H1 (cell line): Measurements from ENCODE around the gene TGFBI. TPM values are rescaled to one million over a fixed set of nuclear protein-coding genes. Genes with fewer than 3 reads are reported as not detected.

Experiments used
- polyA plus RNA-seq, 7 experiments: library from polyadenylated mRNA; depleted of rRNA in 3 of 7; stranded (reverse) in 5 of 7; unstranded in 2 of 7; fragments of >200 nt in 5 of 7; fragments of 200-250 nt in 2 of 7; gene quantifications; 1 replicate in 5 of 7; 2 replicates in 1 of 7; 4 replicates in 1 of 7; pipeline versions ENCODE4 v1.2.1 to v1.2.3, GENCODE V29; 2011 to 2013; ENCODE audit warnings: missing spikeins in 2 of 7, mixed read lengths in 2 of 7
- small RNA-seq: library from polyadenylated mRNA; stranded (forward); fragments of <200 nt; extraction: miRNeasy Mini kit (QIAGEN cat#:217004); gene quantifications from one replicate; pipeline ENCODE3, GENCODE V24; 2013; ENCODE audit not compliant: insufficient read depth
- total RNA-seq: library from RNA; stranded (reverse); fragmentation: NEBNext Ultra II Directional; extraction: Animal tissue kit (Norgen Biotek cat#: 25700); gene quantifications from 2 replicates; pipeline ENCODE4 v1.2.1, GENCODE V29; 2021

TGFBI gene
- total and polyA plus RNA-seq, 2 of the 8 experiments (the other 6 are each of a cell fraction or from before 2014, with no cell fraction given): 6.0 to 8.5 TPM

Small RNA genes within 50 kb of the gene (small RNA-seq; reads per million reads assigned to genes)
- 29.5 reads per million, percentile 94 among the genes with 10 or more reads in this experiment for gene VTRNA2-1

Other genes with a start within 250 kb of the TGFBI start
- 1.8 TPM in 2 replicates for gene SLC25A48, start 194.3 kb upstream of the TGFBI start, total RNA-seq
- gene SLC25A48, start 194.3 kb upstream of the TGFBI start, polyA plus RNA-seq (2011; rRNA removed): 1.3 and 1.4 TPM in 2 replicates
- not detected in 2 replicates for gene IL9, start 133.1 kb upstream of the TGFBI start, total RNA-seq
- gene IL9, start 133.1 kb upstream of the TGFBI start, polyA plus RNA-seq (2011; rRNA removed): not detected in 2 replicates
- not detected in 2 replicates for gene LECT2, start 74.0 kb upstream of the TGFBI start, total RNA-seq
- not detected in 2 replicates for gene LECT2, start 74.0 kb upstream of the TGFBI start, polyA plus RNA-seq (2011; rRNA removed)
- gene SMAD5, start 103.9 kb downstream of the TGFBI start, total RNA-seq: 60.5 and 62.9 TPM in 2 replicates
- gene SMAD5, start 103.9 kb downstream of the TGFBI start, polyA plus RNA-seq (2011; rRNA removed): 22.5 and 30.2 TPM in 2 replicates
- 0.22 TPM in 1 of 2 replicates, not detected in the other for gene SMIM32, start 164.2 kb downstream of the TGFBI start, total RNA-seq
- gene SMIM32, start 164.2 kb downstream of the TGFBI start, polyA plus RNA-seq (2011; rRNA removed): 0.09 and 0.14 TPM in 2 replicates